Stimulated activated CD8-positive, alpha-beta memory T cell treated with anti-CD3 and anti-CD28 coated beads, Interleukin-15, amount 100 ng/mL, for 4 hours (primary cell): ENCODE results near the gene STING1.
"Not testable (repeated sequence)": the region's sequence is repeated elsewhere in the genome, so short reads cannot be mapped to it uniquely, and the experiment has no call there.

Source experiments
- DNase-seq, 2 donors: peaks; one replicate each; pipeline ENCODE4 v3.0.0-alpha.2; 2020; ENCODE audit warnings: low read depth in 2 of 2

Gene STING1

GRCh38 chr5:139440416-139440815 is 42.1 kb downstream of the STING1 start:
- DNase-seq, result not testable (repeated sequence)

- peak; percentile 73 to 77 for DNase-seq
These were observed 43.3 kb downstream of the STING1 start, which contains the start of gene DNAJC18 for GRCh38 chr5:139439013-139439903. Gene DNAJC18 (minus strand): TSS chr5:139439525. CDS start chr5:139439445, 80 bp downstream.

- no peak for DNase-seq
These were observed 43.9 kb downstream of the STING1 start for GRCh38 chr5:139438707-139439012.

- no peak for DNase-seq
These were observed 46.9 kb downstream of the STING1 start for GRCh38 chr5:139435676-139436075.

- no peak for DNase-seq
These were observed 50.9 kb downstream of the STING1 start for GRCh38 chr5:139431706-139432105.

- no peak for DNase-seq
These were observed 52.5 kb downstream of the STING1 start for GRCh38 chr5:139430015-139430414.

GRCh38 chr5:139426203-139426885 is 56.2 kb downstream of the STING1 start:
- DNase-seq, result no peak
